ENCODE data around the gene SLC66A2. TPM values are rescaled to one million over a fixed set of nuclear protein-coding genes. Genes with fewer than 3 reads are reported as not detected.
A peak's percentile ranks its signal among the peaks of the same experiment; 100 is the strongest.

SLC66A2 gene
- total RNA-seq, 1 donor, result 35.8 TPM

DNA sequence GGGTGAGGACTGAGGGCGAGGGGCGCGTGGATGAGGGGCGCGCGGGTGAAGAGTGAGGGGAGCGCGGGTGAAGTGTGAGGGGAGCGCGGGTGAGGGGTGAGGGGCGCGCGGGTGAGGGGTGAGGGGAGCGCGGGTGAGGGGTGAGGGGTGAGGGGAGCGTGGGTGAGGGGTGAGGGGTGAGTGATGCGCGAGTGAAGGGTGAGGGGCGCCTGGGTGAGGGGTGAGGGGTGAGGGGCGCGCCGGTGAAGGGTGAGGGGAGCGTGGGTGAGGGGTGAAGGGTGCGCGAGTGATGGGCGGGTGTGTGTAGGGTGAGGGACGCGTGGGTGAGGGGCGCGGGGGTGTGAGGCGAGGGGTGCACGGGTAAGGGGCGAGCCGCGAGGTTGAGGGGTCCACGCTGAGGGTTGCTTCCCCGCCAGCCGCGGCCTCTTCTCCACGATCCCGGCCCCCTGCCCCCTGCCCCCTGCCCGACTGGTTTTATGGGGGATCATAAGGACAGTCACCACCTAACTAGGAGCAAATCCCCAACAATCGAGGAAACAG, 1.1 kb upstream of the SLC66A2 start:
- Histone ChIP-seq H3K79me2 (ENCODE audit: insufficient read depth, low read length) (peaks cover 36% of the 10 kb centered on the region), H2AFZ (ENCODE audit: low read length) (peak overlapping the region; percentile 78), H3K9me3 (ENCODE audit: low read depth, low read length) (no peaks in the 10 kb centered on the region), H3K4me1 (ENCODE audit: insufficient read depth, low read length) (peaks cover 11% of the 10 kb centered on the region), H3K27me3 (ENCODE audit: insufficient read depth, low read length) (no peaks in the 10 kb centered on the region), H4K20me1 (ENCODE audit: insufficient read depth, low read length) (peaks cover 28% of the 10 kb centered on the region), H3K36me3 (ENCODE audit: insufficient read depth, low read length) (peaks cover 10% of the 10 kb centered on the region), H3K4me2 (ENCODE audit: insufficient read depth, low read length) (peak overlapping the region; percentile 87), H3K27ac (ENCODE audit: low read depth, low read length) (no peak overlapping the region), H3K4me3 (ENCODE audit: insufficient read depth, low read length) (peak overlapping the region; percentile 85)
- TF ChIP-seq, protein P1, sequence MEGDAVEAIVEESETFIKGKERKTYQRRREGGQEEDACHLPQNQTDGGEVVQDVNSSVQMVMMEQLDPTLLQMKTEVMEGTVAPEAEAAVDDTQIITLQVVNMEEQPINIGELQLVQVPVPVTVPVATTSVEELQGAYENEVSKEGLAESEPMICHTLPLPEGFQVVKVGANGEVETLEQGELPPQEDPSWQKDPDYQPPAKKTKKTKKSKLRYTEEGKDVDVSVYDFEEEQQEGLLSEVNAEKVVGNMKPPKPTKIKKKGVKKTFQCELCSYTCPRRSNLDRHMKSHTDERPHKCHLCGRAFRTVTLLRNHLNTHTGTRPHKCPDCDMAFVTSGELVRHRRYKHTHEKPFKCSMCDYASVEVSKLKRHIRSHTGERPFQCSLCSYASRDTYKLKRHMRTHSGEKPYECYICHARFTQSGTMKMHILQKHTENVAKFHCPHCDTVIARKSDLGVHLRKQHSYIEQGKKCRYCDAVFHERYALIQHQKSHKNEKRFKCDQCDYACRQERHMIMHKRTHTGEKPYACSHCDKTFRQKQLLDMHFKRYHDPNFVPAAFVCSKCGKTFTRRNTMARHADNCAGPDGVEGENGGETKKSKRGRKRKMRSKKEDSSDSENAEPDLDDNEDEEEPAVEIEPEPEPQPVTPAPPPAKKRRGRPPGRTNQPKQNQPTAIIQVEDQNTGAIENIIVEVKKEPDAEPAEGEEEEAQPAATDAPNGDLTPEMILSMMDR (IDR thresholded peaks at IDR 0.05; ENCODE audit: extremely low read depth, low read depth, low read length), result no peak
- no peak for DNase-seq (ENCODE audit: insufficient read length, low spot score, missing footprints)

DNA sequence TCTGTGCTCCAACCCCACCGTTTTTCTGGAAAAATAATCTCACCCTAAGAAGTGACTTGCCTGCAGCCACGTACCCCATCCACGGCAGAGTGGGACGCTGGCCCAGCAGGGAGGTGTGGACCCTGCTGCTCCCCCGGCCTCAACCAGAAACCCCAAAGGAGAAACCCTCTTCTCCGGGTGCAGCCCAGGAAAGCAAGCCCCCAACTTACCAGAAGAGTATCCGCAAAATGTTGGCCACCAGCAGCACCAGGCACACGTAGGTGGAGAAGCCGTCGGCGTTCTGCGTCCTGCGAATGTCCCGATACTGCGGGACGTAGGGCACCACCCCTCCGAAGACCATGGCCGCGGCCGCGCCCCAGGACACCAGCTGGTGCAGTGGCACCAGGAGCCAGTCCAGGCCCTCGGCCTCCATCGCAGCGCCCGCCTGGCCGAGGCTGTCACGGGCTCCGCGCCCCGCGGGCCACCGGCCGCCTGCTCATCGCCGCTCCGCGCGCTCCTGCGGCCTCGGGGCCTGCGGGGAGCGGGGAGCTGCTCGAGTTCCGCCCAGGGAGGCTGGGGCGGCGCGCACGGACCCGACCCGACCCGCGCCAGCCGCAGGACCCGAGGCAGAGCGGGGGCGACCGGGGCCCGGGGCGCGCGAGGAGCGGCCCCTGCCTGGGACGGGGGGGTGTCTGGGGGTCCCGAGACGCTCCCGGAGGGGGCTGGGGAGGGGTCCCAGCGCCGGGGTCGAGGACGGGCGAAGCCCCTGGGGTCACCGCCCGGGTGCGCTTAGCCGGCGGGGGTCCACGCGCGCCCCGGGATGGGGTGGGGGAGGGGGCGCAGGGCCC, 725 bp downstream of the SLC66A2 start:
- peaks cover 11% of the 10 kb centered on the region for H3K4me1 ChIP-seq (ENCODE audit: insufficient read depth, low read length)
- H2AFZ ChIP-seq (ENCODE audit: low read length), result peak overlapping the region; percentile 14
- peak; percentile 90 for DNase-seq (ENCODE audit: insufficient read length, low spot score, missing footprints)
- H3K36me3 ChIP-seq (ENCODE audit: insufficient read depth, low read length), result peaks cover 10% of the 10 kb centered on the region
- TF ChIP-seq, protein P1 (IDR thresholded peaks at IDR 0.05; ENCODE audit: extremely low read depth, low read depth, low read length), result no peak
- no peaks in the 10 kb centered on the region for H3K9me3 ChIP-seq (ENCODE audit: low read depth, low read length)
- H3K79me2 ChIP-seq (ENCODE audit: insufficient read depth, low read length), result peaks cover 51% of the 10 kb centered on the region
- H4K20me1 ChIP-seq (ENCODE audit: insufficient read depth, low read length), result peaks cover 40% of the 10 kb centered on the region
- H3K27me3 ChIP-seq (ENCODE audit: insufficient read depth, low read length), result no peaks in the 10 kb centered on the region
- H3K4me3 ChIP-seq (ENCODE audit: insufficient read depth, low read length), result peak overlapping the region; percentile 85
- peak overlapping the region; percentile 84 for H3K4me2 ChIP-seq (ENCODE audit: insufficient read depth, low read length)
- H3K27ac ChIP-seq (ENCODE audit: low read depth, low read length), result peak overlapping the region; percentile 58

DNA sequence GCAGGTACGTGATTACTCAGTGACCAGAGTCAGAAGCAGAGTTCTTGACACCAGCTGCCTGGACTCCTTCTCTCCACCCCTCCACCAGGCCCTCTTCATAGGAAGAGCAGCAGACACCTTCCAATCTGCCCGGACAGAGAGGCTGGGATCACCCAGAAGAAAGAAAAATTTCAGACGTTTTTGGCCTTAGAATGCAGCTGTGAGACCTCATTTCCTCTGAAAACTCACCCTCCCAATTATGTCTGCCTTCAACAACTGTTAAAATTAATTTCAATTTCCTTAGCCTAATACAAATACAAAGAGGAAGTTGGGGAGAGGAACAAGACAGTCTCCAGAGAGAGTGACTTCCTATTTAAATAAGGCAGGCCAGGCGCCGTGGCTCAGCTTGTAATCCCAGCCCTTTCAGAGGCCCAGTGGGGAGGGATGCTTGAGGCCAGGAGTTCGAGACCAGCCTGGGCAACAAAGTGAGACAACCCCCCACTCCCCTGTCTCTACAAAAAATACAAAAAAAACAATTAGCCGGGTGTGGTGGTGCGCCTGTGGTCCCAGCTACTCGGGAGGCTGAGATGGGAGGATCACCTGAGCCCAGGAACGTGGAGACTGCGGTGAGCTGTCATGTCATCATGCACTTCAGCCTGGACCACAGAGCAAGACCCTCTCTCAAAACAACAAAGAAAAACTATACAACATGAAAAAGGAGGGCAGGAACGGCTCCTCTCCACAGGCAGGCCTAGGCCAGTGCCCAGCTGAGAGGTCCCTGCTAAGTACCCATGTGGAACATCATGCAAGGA, 1.6 kb downstream of the SLC66A2 start:
- Histone ChIP-seq H3K4me2 (ENCODE audit: insufficient read depth, low read length) (peak overlapping the region; percentile 84), H3K9me3 (ENCODE audit: low read depth, low read length) (no peaks in the 10 kb centered on the region), H3K27ac (ENCODE audit: low read depth, low read length) (peak overlapping the region; percentile 58), H3K4me1 (ENCODE audit: insufficient read depth, low read length) (peaks cover 11% of the 10 kb centered on the region), H2AFZ (ENCODE audit: low read length) (peak overlapping the region; percentile 14), H3K27me3 (ENCODE audit: insufficient read depth, low read length) (no peaks in the 10 kb centered on the region), H3K79me2 (ENCODE audit: insufficient read depth, low read length) (peaks cover 60% of the 10 kb centered on the region), H4K20me1 (ENCODE audit: insufficient read depth, low read length) (peaks cover 48% of the 10 kb centered on the region), H3K4me3 (ENCODE audit: insufficient read depth, low read length) (peak overlapping the region; percentile 85), H3K36me3 (ENCODE audit: insufficient read depth, low read length) (peaks cover 10% of the 10 kb centered on the region)
- no peak for DNase-seq (ENCODE audit: insufficient read length, low spot score, missing footprints)
- TF ChIP-seq, protein P1 (IDR thresholded peaks at IDR 0.05; ENCODE audit: extremely low read depth, low read depth, low read length), result no peak

Measured in osteoblast (primary cell).